Caco-2 (cell line): ENCODE data around the gene PLPP3. TPM values are rescaled to one million over a fixed set of nuclear protein-coding genes. Genes with fewer than 3 reads are reported as not detected.

ENCODE experiments used
- BruUV-seq: library from RNA; stranded (reverse); fragments of 400-500 nt; replicated peaks from 2 replicates; lab custom pipeline; 2021; lab: Mats Ljungman, UMichigan
- CTCF ChIA-PET: fragments of 300-600 bp; sonication (Branson Sonifier 250); formaldehyde crosslinking; loops from one replicate; lab custom pipeline; 2022; ENCODE audit warnings: antibody characterized with exemption; lab: Charles Lee
- POLR2A ChIA-PET: fragments of 300-600 bp; sonication (Branson Sonifier 250); formaldehyde crosslinking; loops from one replicate; lab custom pipeline; 2022; ENCODE audit warnings: antibody characterized with exemption; lab: Charles Lee
- DNase-seq, 2 experiments: peaks; one replicate each; pipeline versions ENCODE4 v3.0.0 to v3.0.0-alpha.2; 2020 to 2022
- H3K27me3 ChIP-seq: replicated peaks from 2 replicates; pipeline ENCODE4 v1.6.0; 2011; ENCODE audit warnings: low read length; ENCODE audit not compliant: control insufficient read depth, insufficient read depth
- H3K36me3 ChIP-seq: 2 replicates; pipeline ENCODE4 v1.5.1; 2011; ENCODE audit warnings: low read length; ENCODE audit not compliant: control insufficient read depth, insufficient read depth
- H3K4me1 ChIP-seq: fragments of 250-450 bp; sonication (Bioruptor Pico); 2 replicates; pipeline ENCODE4 v1.5.1; 2020; ENCODE audit warnings: mild to moderate bottlenecking
- H3K4me3 ChIP-seq: 2 replicates; pipeline ENCODE4 v1.5.1; 2011; ENCODE audit warnings: low read depth, mild to moderate bottlenecking, control low read depth, low read length
- H3K9me3 ChIP-seq: fragments of 250-450 bp; sonication (Bioruptor Pico); 2 replicates; pipeline ENCODE4 v1.5.1; 2020; ENCODE audit warnings: mild to moderate bottlenecking, moderate library complexity
- H3K27ac Mint-ChIP-seq: one replicate; pipeline ENCODE4 v1.8.0; 2022; ENCODE audit warnings: mixed read lengths; ENCODE audit not compliant: unreplicated experiment
- H3K27me3 Mint-ChIP-seq: one replicate; pipeline ENCODE4 v1.8.0; 2022; ENCODE audit warnings: mixed read lengths; ENCODE audit not compliant: insufficient read depth, unreplicated experiment
- H3K36me3 Mint-ChIP-seq: one replicate; pipeline ENCODE4 v1.8.0; 2022; ENCODE audit warnings: mild to moderate bottlenecking, mixed read lengths; ENCODE audit not compliant: insufficient read depth, unreplicated experiment
- H3K4me1 Mint-ChIP-seq: one replicate; pipeline ENCODE4 v1.8.0; 2022; ENCODE audit warnings: low read depth, mixed read lengths; ENCODE audit not compliant: unreplicated experiment
- H3K4me3 Mint-ChIP-seq: one replicate; pipeline ENCODE4 v1.8.0; 2022; ENCODE audit warnings: mild to moderate bottlenecking, moderate library complexity, mixed read lengths; ENCODE audit not compliant: unreplicated experiment
- H3K9me3 Mint-ChIP-seq: one replicate; pipeline ENCODE4 v1.8.0; 2022; ENCODE audit warnings: mixed read lengths; ENCODE audit not compliant: unreplicated experiment
- intact Hi-C: fragments of 100-400 bp; cut with micrococcal nuclease; formaldehyde crosslinking; loops from one replicate; pipeline ENCODE4 v1.10.0; 2022; ENCODE audit not compliant: unreplicated experiment
- total RNA-seq: library from RNA; stranded (reverse); gene quantifications from 2 replicates; pipeline ENCODE4 v1.2.3, GENCODE V29; 2022
- TF ChIP-seq, protein P1 (sequence below), 2 experiments: fragments of 200-600 bp in 1 of 2; IDR thresholded peaks; 1 replicate in 1 of 2; 2 replicates in 1 of 2; pipeline versions ENCODE4 v1.5.1 to v1.8.0; 2011 to 2022; ENCODE audit warnings: antibody characterized with exemption in 1 of 2, control low read depth in 1 of 2, inconsistent platforms in 1 of 2, low read depth in 1 of 2, low read length in 1 of 2, mild to moderate bottlenecking in 1 of 2, moderate library complexity in 1 of 2; ENCODE audit not compliant: insufficient read depth in 1 of 2, severe bottlenecking in 1 of 2, unreplicated experiment in 1 of 2

PLPP3 gene
- total RNA-seq, 1 experiment from 2014 or later = 41.0 TPM

- H3K9me3 ChIP-seq = no peaks in the 10 kb centered on the region
- Mint-ChIP-seq H3K4me1 (peaks cover 21% of the 10 kb centered on the region), H3K27me3 (no peaks in the 10 kb centered on the region), H3K4me3 (no peak overlapping the region), H3K36me3 (no peaks in the 10 kb centered on the region), H3K27ac (no peak overlapping the region), H3K9me3 (peaks cover 4% of the 10 kb centered on the region)
- H3K36me3 ChIP-seq = no peaks in the 10 kb centered on the region
- ChIA-PET CTCF (no interaction called here), POLR2A (interaction anchor here (0.6 kb wide), 1 partner anchor 36 kb away, joined by 3 read pairs; no protein-coding TSS in a partner anchor)
- no peak for DNase-seq
- intact Hi-C loops = no loop called here
- H3K4me3 ChIP-seq = no peak overlapping the region
- BruUV-seq = no TSS peak
- no peaks in the 10 kb centered on the region for H3K4me1 ChIP-seq
- H3K27me3 ChIP-seq = no peaks in the 10 kb centered on the region
- TF ChIP-seq, protein P1, sequence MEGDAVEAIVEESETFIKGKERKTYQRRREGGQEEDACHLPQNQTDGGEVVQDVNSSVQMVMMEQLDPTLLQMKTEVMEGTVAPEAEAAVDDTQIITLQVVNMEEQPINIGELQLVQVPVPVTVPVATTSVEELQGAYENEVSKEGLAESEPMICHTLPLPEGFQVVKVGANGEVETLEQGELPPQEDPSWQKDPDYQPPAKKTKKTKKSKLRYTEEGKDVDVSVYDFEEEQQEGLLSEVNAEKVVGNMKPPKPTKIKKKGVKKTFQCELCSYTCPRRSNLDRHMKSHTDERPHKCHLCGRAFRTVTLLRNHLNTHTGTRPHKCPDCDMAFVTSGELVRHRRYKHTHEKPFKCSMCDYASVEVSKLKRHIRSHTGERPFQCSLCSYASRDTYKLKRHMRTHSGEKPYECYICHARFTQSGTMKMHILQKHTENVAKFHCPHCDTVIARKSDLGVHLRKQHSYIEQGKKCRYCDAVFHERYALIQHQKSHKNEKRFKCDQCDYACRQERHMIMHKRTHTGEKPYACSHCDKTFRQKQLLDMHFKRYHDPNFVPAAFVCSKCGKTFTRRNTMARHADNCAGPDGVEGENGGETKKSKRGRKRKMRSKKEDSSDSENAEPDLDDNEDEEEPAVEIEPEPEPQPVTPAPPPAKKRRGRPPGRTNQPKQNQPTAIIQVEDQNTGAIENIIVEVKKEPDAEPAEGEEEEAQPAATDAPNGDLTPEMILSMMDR (IDR thresholded peaks at IDR 0.05; ENCODE audit: insufficient read depth in 1 of 2, low read depth in 1 of 2, low read length in 1 of 2, severe bottlenecking in 1 of 2, unreplicated experiment in 1 of 2) = no peak
Observed at GRCh38 chr1:56469640-56470371, 109.6 kb downstream of the PLPP3 start.

GRCh38 chr1:56468518-56468917 is 110.8 kb downstream of the PLPP3 start:
- Mint-ChIP-seq H3K4me1 (peaks cover 21% of the 10 kb centered on the region), H3K4me3 (no peak overlapping the region), H3K27ac (no peak overlapping the region), H3K27me3 (no peaks in the 10 kb centered on the region), H3K36me3 (no peaks in the 10 kb centered on the region), H3K9me3 (peaks cover 7% of the 10 kb centered on the region)
- ChIA-PET CTCF (no interaction called here), POLR2A (no interaction called here)
- no peaks in the 10 kb centered on the region for H3K27me3 ChIP-seq
- H3K9me3 ChIP-seq = no peaks in the 10 kb centered on the region
- intact Hi-C loops = no loop called here
- no peaks in the 10 kb centered on the region for H3K36me3 ChIP-seq
- no peaks in the 10 kb centered on the region for H3K4me1 ChIP-seq
- TF ChIP-seq, protein P1 (IDR thresholded peaks at IDR 0.05; ENCODE audit: insufficient read depth in 1 of 2, low read depth in 1 of 2, low read length in 1 of 2, severe bottlenecking in 1 of 2, unreplicated experiment in 1 of 2) = no peak
- no peak for DNase-seq
- BruUV-seq = no TSS peak
- H3K4me3 ChIP-seq = no peak overlapping the region

- intact Hi-C loops = no loop called here
- Mint-ChIP-seq H3K36me3 (no peaks in the 10 kb centered on the region), H3K27me3 (no peaks in the 10 kb centered on the region), H3K27ac (no peak overlapping the region), H3K4me1 (peaks cover 21% of the 10 kb centered on the region), H3K9me3 (peaks cover 7% of the 10 kb centered on the region), H3K4me3 (no peak overlapping the region)
- BruUV-seq = no TSS peak
- Histone ChIP-seq H3K4me3 (no peak overlapping the region), H3K27me3 (no peaks in the 10 kb centered on the region), H3K36me3 (no peaks in the 10 kb centered on the region), H3K4me1 (no peaks in the 10 kb centered on the region), H3K9me3 (no peaks in the 10 kb centered on the region)
- no peak for DNase-seq
- ChIA-PET CTCF (no interaction called here), POLR2A (no interaction called here)
- TF ChIP-seq, protein P1 (IDR thresholded peaks at IDR 0.05; ENCODE audit: insufficient read depth in 1 of 2, low read depth in 1 of 2, low read length in 1 of 2, severe bottlenecking in 1 of 2, unreplicated experiment in 1 of 2) = no peak
Observed at GRCh38 chr1:56466538-56466937, 112.8 kb downstream of the PLPP3 start.
